ENCODE measurements around the gene CADPS.

DNA sequence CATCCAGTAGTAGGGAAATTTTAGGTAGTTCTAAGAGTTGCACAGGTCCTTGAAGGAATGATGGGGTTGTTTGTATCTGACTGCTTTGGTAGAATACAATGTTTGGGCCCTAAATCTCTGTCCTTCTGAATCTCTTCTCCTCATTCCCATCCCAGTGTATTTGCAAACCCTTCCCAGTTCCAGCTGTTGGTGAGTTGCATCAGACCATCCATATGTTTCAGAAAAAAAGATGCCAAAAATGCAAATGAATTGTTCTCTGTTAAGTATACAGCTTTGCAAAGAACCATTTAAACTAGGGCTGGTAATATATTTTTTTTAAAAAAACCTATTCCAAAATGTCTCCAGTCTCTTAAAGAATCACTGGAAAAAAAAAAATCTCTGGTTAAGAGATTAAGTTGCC lies 251.0 kb downstream of the CADPS start:
- TF ChIP-seq, protein P1, sequence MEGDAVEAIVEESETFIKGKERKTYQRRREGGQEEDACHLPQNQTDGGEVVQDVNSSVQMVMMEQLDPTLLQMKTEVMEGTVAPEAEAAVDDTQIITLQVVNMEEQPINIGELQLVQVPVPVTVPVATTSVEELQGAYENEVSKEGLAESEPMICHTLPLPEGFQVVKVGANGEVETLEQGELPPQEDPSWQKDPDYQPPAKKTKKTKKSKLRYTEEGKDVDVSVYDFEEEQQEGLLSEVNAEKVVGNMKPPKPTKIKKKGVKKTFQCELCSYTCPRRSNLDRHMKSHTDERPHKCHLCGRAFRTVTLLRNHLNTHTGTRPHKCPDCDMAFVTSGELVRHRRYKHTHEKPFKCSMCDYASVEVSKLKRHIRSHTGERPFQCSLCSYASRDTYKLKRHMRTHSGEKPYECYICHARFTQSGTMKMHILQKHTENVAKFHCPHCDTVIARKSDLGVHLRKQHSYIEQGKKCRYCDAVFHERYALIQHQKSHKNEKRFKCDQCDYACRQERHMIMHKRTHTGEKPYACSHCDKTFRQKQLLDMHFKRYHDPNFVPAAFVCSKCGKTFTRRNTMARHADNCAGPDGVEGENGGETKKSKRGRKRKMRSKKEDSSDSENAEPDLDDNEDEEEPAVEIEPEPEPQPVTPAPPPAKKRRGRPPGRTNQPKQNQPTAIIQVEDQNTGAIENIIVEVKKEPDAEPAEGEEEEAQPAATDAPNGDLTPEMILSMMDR (conservative IDR thresholded peaks at IDR 0.05; ENCODE audit: low read depth, low read length) = no peak
- TF ChIP-seq EZH2 (IDR thresholded peaks at IDR 0.05; ENCODE audit: low read length, unreplicated experiment) = no peak
